H9 (cell line): ENCODE data around the gene HEPN1. TPM values are rescaled to one million over a fixed set of nuclear protein-coding genes. Genes with fewer than 3 reads are reported as not detected.

Experiments used
- DNase-seq: peaks from one replicate; pipeline ENCODE4 v3.0.0-alpha.2; 2017
- H2AFZ ChIP-seq: one replicate; pipeline ENCODE4 v1.6.1; 2013; ENCODE audit warnings: mild to moderate bottlenecking, low read length, control low read depth, moderate library complexity
- H2AK5ac ChIP-seq: 2 replicates; pipeline ENCODE4 v1.6.1; 2013; ENCODE audit warnings: low read length, control low read depth, mixed read lengths; ENCODE audit not compliant: insufficient read length
- H2BK120ac ChIP-seq: one replicate; pipeline ENCODE4 v1.6.1; 2013; ENCODE audit warnings: low read depth, mild to moderate bottlenecking, low read length, control low read depth, inconsistent platforms; ENCODE audit not compliant: poor library complexity, severe bottlenecking
- H2BK12ac ChIP-seq: 2 replicates; pipeline ENCODE4 v1.6.1; 2013; ENCODE audit warnings: low read length, control low read depth, mixed read lengths, low read depth; ENCODE audit not compliant: insufficient read length
- H2BK15ac ChIP-seq: 2 replicates; pipeline ENCODE4 v1.6.1; 2013; ENCODE audit warnings: low read depth, low read length, control low read depth
- H2BK20ac ChIP-seq: one replicate; pipeline ENCODE4 v1.6.1; 2013; ENCODE audit warnings: low read depth, mild to moderate bottlenecking, low read length, control low read depth, inconsistent platforms; ENCODE audit not compliant: poor library complexity, severe bottlenecking
- H2BK5ac ChIP-seq: 2 replicates; pipeline ENCODE4 v1.6.1; 2013; ENCODE audit warnings: low read length, control low read depth, mixed read lengths; ENCODE audit not compliant: insufficient read length
- H3K14ac ChIP-seq: 2 replicates; pipeline ENCODE4 v1.6.1; 2013; ENCODE audit warnings: low read length, control low read depth; ENCODE audit not compliant: insufficient read depth
- H3K18ac ChIP-seq: 2 replicates; pipeline ENCODE4 v1.6.1; 2013; ENCODE audit warnings: low read depth, mild to moderate bottlenecking, mixed read lengths, low read length, control low read depth; ENCODE audit not compliant: insufficient read length
- H3K23ac ChIP-seq: 2 replicates; pipeline ENCODE4 v1.6.1; 2013; ENCODE audit warnings: low read length, control low read depth, mixed read lengths, low read depth; ENCODE audit not compliant: insufficient read length
- H3K23me2 ChIP-seq: 2 replicates; pipeline ENCODE4 v1.6.1; 2013; ENCODE audit warnings: low read depth, mild to moderate bottlenecking, mixed read lengths, low read length, control low read depth; ENCODE audit not compliant: insufficient read length, poor library complexity, severe bottlenecking
- H3K27ac ChIP-seq: 2 replicates; pipeline ENCODE4 v1.5.1; 2013; ENCODE audit warnings: low read length, control low read depth, mixed read lengths, low read depth; ENCODE audit not compliant: insufficient read length
- H3K27me3 ChIP-seq: 2 replicates; pipeline ENCODE4 v1.6.1; 2013; ENCODE audit warnings: low read length, control low read depth, inconsistent platforms; ENCODE audit not compliant: insufficient read depth
- H3K4ac ChIP-seq: 2 replicates; pipeline ENCODE4 v1.6.1; 2013; ENCODE audit warnings: low read depth, mild to moderate bottlenecking, control low read depth, inconsistent platforms, low read length, moderate library complexity
- H3K4me1 ChIP-seq: 2 replicates; pipeline ENCODE4 v1.6.1; 2013; ENCODE audit warnings: low read length, control low read depth, inconsistent platforms; ENCODE audit not compliant: insufficient read depth
- H3K4me2 ChIP-seq: 2 replicates; pipeline ENCODE4 v1.6.1; 2013; ENCODE audit warnings: low read length, control low read depth, mixed read lengths; ENCODE audit not compliant: insufficient read length, insufficient read depth
- H3K56ac ChIP-seq: 2 replicates; pipeline ENCODE4 v1.6.1; 2013; ENCODE audit warnings: low read depth, mild to moderate bottlenecking, mixed read lengths, low read length, control low read depth; ENCODE audit not compliant: insufficient read length
- H3K79me1 ChIP-seq: 2 replicates; pipeline ENCODE4 v1.6.1; 2013; ENCODE audit warnings: low read depth, mild to moderate bottlenecking, moderate library complexity, low read length, control low read depth, inconsistent platforms; ENCODE audit not compliant: insufficient read depth, poor library complexity, severe bottlenecking
- H3K79me2 ChIP-seq: 2 replicates; pipeline ENCODE4 v1.6.1; 2013; ENCODE audit warnings: low read length, control low read depth, inconsistent platforms; ENCODE audit not compliant: insufficient read depth
- H3K9ac ChIP-seq: 2 replicates; pipeline ENCODE4 v1.6.1; 2013; ENCODE audit warnings: low read length, control low read depth, mixed read lengths; ENCODE audit not compliant: insufficient read length; ENCODE audit errors: extremely low read depth
- H3K9me3 ChIP-seq: one replicate; pipeline ENCODE4 v1.6.1; 2013; ENCODE audit warnings: low read depth, low read length, inconsistent platforms; ENCODE audit not compliant: control insufficient read depth
- H3T11ph ChIP-seq: one replicate; pipeline ENCODE4 v1.6.1; 2013; ENCODE audit warnings: mild to moderate bottlenecking, low read length, control low read depth, inconsistent platforms
- H4K20me1 ChIP-seq: one replicate; pipeline ENCODE4 v1.6.1; 2013; ENCODE audit not compliant: control insufficient read depth, insufficient read length, insufficient read depth
- H4K5ac ChIP-seq: 2 replicates; pipeline ENCODE4 v1.6.1; 2013; ENCODE audit warnings: low read depth, mild to moderate bottlenecking, mixed read lengths, low read length, control low read depth; ENCODE audit not compliant: insufficient read length
- H4K8ac ChIP-seq: replicated peaks from 2 replicates; pipeline ENCODE4 v1.6.1; 2013; ENCODE audit warnings: low read length, control low read depth, mixed read lengths, low read depth; ENCODE audit not compliant: insufficient read length
- H4K91ac ChIP-seq: 2 replicates; pipeline ENCODE4 v1.6.1; 2013; ENCODE audit warnings: low read depth, mild to moderate bottlenecking, moderate library complexity, mixed read lengths, low read length, control low read depth; ENCODE audit not compliant: insufficient read length
- H3K27ac Mint-ChIP-seq, 3 experiments: 2 replicates in 2 of 3; 3 replicates in 1 of 3; pipeline ENCODE4 v1.8.0; 2020 to 2021; ENCODE audit warnings: mixed read lengths in 3 of 3, mild to moderate bottlenecking in 1 of 3, moderate library complexity in 1 of 3
- H3K27me3 Mint-ChIP-seq: 2 replicates; pipeline ENCODE4 v1.8.0; 2021; ENCODE audit warnings: low read depth, mild to moderate bottlenecking, moderate library complexity, mixed read lengths
- H3K36me3 Mint-ChIP-seq, 3 experiments: 2 replicates in 2 of 3; 3 replicates in 1 of 3; pipeline ENCODE4 v1.8.0; 2020 to 2021; ENCODE audit warnings: low read depth in 3 of 3, mixed read lengths in 3 of 3; ENCODE audit not compliant: insufficient read depth in 1 of 3
- H3K4me1 Mint-ChIP-seq, 2 experiments: 2 replicates each; pipeline ENCODE4 v1.8.0; 2020; ENCODE audit warnings: mixed read lengths in 2 of 2
- H3K4me3 Mint-ChIP-seq, 2 experiments: 2 replicates in 1 of 2; 3 replicates in 1 of 2; pipeline ENCODE4 v1.8.0; 2020 to 2021; ENCODE audit warnings: mild to moderate bottlenecking in 2 of 2, mixed read lengths in 2 of 2, moderate library complexity in 1 of 2
- H3K9me3 Mint-ChIP-seq, 2 experiments: 2 replicates in 1 of 2; 3 replicates in 1 of 2; pipeline ENCODE4 v1.8.0; 2020; ENCODE audit warnings: mild to moderate bottlenecking in 2 of 2, mixed read lengths in 2 of 2, moderate library complexity in 1 of 2
- WGBS: extraction: QIAGEN DNeasy Blood & Tissue Kit; methylation state at CpG from one replicate; pipeline ENCODE4 v1.1.7; 2013; ENCODE audit warnings: missing lambda C conversion rate, low lambda C conversion rate, mixed read lengths; ENCODE audit not compliant: insufficient read length; ENCODE audit errors: extremely low coverage; 5-methylcytosine and 5-hydroxymethylcytosine counted together
- total RNA-seq: library from RNA; stranded (reverse); gene quantifications from 2 replicates; pipeline ENCODE4 v1.2.1, GENCODE V29; 2021
- TF ChIP-seq, protein P1 (sequence below): fragments of 200-600 bp; sonication (generic); conservative IDR thresholded peaks from 3 replicates; pipeline ENCODE4 v1.8.0; 2021; ENCODE audit warnings: antibody characterized with exemption, mild to moderate bottlenecking

HEPN1 gene
- total RNA-seq, 1 experiment from 2014 or later, result not detected

DNA sequence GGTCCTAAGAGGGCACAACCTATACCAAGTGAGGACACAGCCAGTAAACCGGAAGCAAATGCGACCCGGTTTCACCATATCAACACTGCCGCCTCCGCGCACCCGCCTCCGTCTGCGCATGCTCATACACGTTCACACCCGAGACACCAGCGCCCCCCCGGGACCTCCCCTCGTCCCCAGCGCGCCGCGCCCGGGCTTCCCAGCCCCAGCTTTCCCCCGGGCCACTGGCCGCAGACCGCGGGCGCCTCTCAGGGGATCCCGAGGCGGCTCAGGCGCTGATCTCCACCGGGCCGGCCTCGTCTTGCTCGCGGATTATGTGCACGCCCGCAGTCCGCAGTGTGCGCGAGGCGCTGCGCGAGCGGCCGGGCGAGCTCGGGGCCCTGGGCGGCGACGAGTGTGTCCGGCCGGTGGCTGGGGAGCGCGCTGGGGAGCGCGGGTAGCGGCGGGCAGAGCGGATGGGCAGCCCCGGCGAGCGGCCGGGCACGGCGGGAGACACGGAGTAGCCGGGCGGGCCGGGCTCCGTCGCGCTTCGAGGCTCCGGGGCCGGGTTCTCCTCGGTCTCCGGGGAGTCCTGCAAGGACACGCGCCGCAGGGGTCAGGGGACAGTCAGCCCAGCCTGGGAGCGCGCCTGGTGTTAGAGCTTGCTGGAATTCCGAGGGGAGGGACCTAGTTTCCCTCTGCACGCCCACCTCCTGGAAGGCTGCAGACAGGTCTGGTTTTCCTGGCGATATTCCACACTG is 2.0 kb downstream of the HEPN1 start:
- no peaks in the 10 kb centered on the region for H3K4me1 ChIP-seq
- Mint-ChIP-seq H3K27ac (no peak overlapping the region), H3K36me3 (no peaks in the 10 kb centered on the region; a peak in 1 of 7 replicates), H3K4me3 (peak overlapping the region; percentile 57 to 77), H3K4me1 (peaks cover 0 to 3% of the 10 kb centered on the region in 2 experiments; a peak in 2 of 4 replicates), H3K9me3 (peaks cover 0 to 9% of the 10 kb centered on the region in 2 experiments; a peak in 2 of 5 replicates), H3K27me3 (peaks cover 88% of the 10 kb centered on the region)
- no peak overlapping the region for H3K18ac ChIP-seq
- H2BK20ac ChIP-seq, result no peak overlapping the region
- no peak overlapping the region for H3K23ac ChIP-seq
- H4K8ac ChIP-seq, result no peak overlapping the region
- no CpG with 5 or more reads among the region's 82 CpGs for WGBS
- no peak overlapping the region for H3K4ac ChIP-seq
- no peak overlapping the region for H2AFZ ChIP-seq
- no peak overlapping the region for H2BK12ac ChIP-seq
- H3K56ac ChIP-seq, result no peak overlapping the region
- no peak overlapping the region for H3K14ac ChIP-seq
- H3K9me3 ChIP-seq, result no peaks in the 10 kb centered on the region
- H3K27me3 ChIP-seq, result peaks cover 17% of the 10 kb centered on the region; the same call in 1 of the 2 replicates
- TF ChIP-seq, protein P1, sequence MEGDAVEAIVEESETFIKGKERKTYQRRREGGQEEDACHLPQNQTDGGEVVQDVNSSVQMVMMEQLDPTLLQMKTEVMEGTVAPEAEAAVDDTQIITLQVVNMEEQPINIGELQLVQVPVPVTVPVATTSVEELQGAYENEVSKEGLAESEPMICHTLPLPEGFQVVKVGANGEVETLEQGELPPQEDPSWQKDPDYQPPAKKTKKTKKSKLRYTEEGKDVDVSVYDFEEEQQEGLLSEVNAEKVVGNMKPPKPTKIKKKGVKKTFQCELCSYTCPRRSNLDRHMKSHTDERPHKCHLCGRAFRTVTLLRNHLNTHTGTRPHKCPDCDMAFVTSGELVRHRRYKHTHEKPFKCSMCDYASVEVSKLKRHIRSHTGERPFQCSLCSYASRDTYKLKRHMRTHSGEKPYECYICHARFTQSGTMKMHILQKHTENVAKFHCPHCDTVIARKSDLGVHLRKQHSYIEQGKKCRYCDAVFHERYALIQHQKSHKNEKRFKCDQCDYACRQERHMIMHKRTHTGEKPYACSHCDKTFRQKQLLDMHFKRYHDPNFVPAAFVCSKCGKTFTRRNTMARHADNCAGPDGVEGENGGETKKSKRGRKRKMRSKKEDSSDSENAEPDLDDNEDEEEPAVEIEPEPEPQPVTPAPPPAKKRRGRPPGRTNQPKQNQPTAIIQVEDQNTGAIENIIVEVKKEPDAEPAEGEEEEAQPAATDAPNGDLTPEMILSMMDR, result no peak
- no peak overlapping the region for H2BK120ac ChIP-seq
- peak; percentile 81 for DNase-seq
- no peak overlapping the region for H4K5ac ChIP-seq
- no peak overlapping the region for H3T11ph ChIP-seq
- H3K27ac ChIP-seq, result no peak overlapping the region
- no peaks in the 10 kb centered on the region for H3K23me2 ChIP-seq
- H4K91ac ChIP-seq, result no peak overlapping the region
- no peaks in the 10 kb centered on the region for H4K20me1 ChIP-seq
- H2BK15ac ChIP-seq, result no peak overlapping the region
- no peaks in the 10 kb centered on the region for H3K79me2 ChIP-seq
- no peak overlapping the region for H2AK5ac ChIP-seq
- H2BK5ac ChIP-seq, result no peak overlapping the region
- peak overlapping the region; percentile 39 for H3K4me2 ChIP-seq
- H3K9ac ChIP-seq, result no peak overlapping the region
- H3K79me1 ChIP-seq, result no peaks in the 10 kb centered on the region
